A549 (cell line): ENCODE results near the gene CYP4F2.

Experiments
- CHD4 ChIP-seq: fragments of 200-600 bp; sonication (generic); IDR thresholded peaks from 2 replicates; pipeline ENCODE4 v1.6.1; 2016; ENCODE audit warnings: antibody characterized with exemption, mild to moderate bottlenecking, borderline replicate concordance
- CTCF ChIP-seq: fragments of >200 bp; sonication (Bioruptor Twin); formaldehyde crosslinking; IDR thresholded peaks from 3 replicates; pipeline ENCODE4 v1.5.1; 2016
- EP300 ChIP-seq, 2 experiments: fragments of >200 bp; sonication (Bioruptor Twin); formaldehyde crosslinking; IDR thresholded peaks; 2 replicates in 1 of 2; 3 replicates in 1 of 2; pipeline ENCODE4 v1.6.1; 2016 to 2017
- FOSL2 ChIP-seq, 2 experiments: fragments of 450-650 bp in 1 of 2; fragments of >200 bp in 1 of 2; sonication (Bioruptor Twin) in 1 of 2; formaldehyde crosslinking; IDR thresholded peaks; 2 replicates each; pipeline versions ENCODE4 v1.5.0 to v1.6.1; 2016 to 2020; ENCODE audit warnings: mild to moderate bottlenecking in 1 of 2, moderate library complexity in 1 of 2
- HMGXB4 ChIP-seq: fragments of 250-450 bp; sonication (Bioruptor Pico); IDR thresholded peaks from 2 replicates; pipeline ENCODE4 v1.5.0; 2021; ENCODE audit warnings: mild to moderate bottlenecking, moderate library complexity, borderline replicate concordance
- KDM5A ChIP-seq: fragments of 200-600 bp; sonication (generic); IDR thresholded peaks from 2 replicates; pipeline ENCODE4 v1.6.1; 2016; ENCODE audit warnings: antibody characterized with exemption, mild to moderate bottlenecking
- MAX ChIP-seq: IDR thresholded peaks from 2 replicates; pipeline ENCODE4 v1.6.1; 2012
- MAZ ChIP-seq: fragments of 150-350 bp; IDR thresholded peaks from 2 replicates; pipeline ENCODE4 v1.6.1; 2014; ENCODE audit warnings: antibody characterized with exemption, low read depth, low read length, borderline replicate concordance
- POLR2A ChIP-seq: IDR thresholded peaks from 2 replicates; pipeline ENCODE4 v1.6.1; 2012; ENCODE audit warnings: mild to moderate bottlenecking, low read length
- RAD21 ChIP-seq, 2 experiments: fragments of >200 bp in 1 of 2; sonication (Bioruptor Twin) in 1 of 2; formaldehyde crosslinking in 1 of 2; IDR thresholded peaks in 1 of 2; conservative IDR thresholded peaks in 1 of 2; 2 replicates in 1 of 2; 3 replicates in 1 of 2; pipeline ENCODE4 v1.6.1; 2012 to 2018; ENCODE audit warnings: inconsistent platforms in 1 of 2
- RCOR1 ChIP-seq: fragments of 150-350 bp; IDR thresholded peaks from 2 replicates; pipeline ENCODE4 v1.6.1; 2014; ENCODE audit warnings: antibody characterized with exemption, low read length, low read depth
- RFX5 ChIP-seq: fragments of 450-650 bp; IDR thresholded peaks from 2 replicates; pipeline ENCODE4 v1.7.1; 2014; ENCODE audit warnings: antibody characterized with exemption, mild to moderate bottlenecking, moderate library complexity
- TF ChIP-seq, protein P1 (sequence below): fragments of >200 bp; sonication (Bioruptor Twin); formaldehyde crosslinking; IDR thresholded peaks from 2 replicates; pipeline ENCODE4 v1.6.1; 2016
- TF ChIP-seq, protein P2 (sequence below): fragments of 450-650 bp; IDR thresholded peaks from 2 replicates; pipeline ENCODE4 v1.6.1; 2014; ENCODE audit warnings: antibody characterized with exemption

DNA sequence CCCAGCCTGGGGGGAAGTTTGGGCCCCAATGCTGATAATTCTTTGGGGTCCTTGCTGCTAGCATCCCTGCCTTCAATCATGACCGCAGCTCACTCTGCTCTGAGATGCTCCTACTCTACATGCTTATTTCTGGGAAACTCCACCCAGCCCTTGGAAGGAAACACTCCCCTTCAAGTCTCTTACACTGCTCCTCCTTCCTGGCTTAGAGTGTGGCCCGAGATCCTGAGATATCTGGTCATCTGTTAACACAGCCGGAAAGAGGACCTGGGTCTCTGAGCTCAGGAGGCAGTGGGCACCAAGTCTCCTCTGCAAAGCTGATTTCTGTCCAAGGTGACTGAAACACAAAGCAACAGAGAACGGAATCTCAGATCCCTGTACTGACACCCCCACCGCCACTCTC is 33.0 kb downstream of the CYP4F2 start:
- no peak for TF ChIP-seq MAX
- no peak for TF ChIP-seq CTCF
- TF ChIP-seq HMGXB4 (CRISPR knock-in tag) = no peak
- no peak for TF ChIP-seq POLR2A
- no peak for TF ChIP-seq EP300 (IDR thresholded peaks at IDR 0.05)
- no peak for TF ChIP-seq CHD4
- TF ChIP-seq, protein P1, sequence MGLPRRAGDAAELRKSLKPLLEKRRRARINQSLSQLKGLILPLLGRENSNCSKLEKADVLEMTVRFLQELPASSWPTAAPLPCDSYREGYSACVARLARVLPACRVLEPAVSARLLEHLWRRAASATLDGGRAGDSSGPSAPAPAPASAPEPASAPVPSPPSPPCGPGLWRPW = no peak
- no peak for TF ChIP-seq RCOR1
- TF ChIP-seq, protein P2, sequence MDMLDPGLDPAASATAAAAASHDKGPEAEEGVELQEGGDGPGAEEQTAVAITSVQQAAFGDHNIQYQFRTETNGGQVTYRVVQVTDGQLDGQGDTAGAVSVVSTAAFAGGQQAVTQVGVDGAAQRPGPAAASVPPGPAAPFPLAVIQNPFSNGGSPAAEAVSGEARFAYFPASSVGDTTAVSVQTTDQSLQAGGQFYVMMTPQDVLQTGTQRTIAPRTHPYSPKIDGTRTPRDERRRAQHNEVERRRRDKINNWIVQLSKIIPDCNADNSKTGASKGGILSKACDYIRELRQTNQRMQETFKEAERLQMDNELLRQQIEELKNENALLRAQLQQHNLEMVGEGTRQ = no peak
- TF ChIP-seq MAZ = no peak
- TF ChIP-seq FOSL2 (IDR thresholded peaks at IDR 0.05) = no peak
- no peak for TF ChIP-seq FOSL2 (CRISPR knock-in tag; IDR thresholded peaks at IDR 0.05)
- no peak for TF ChIP-seq RFX5
- no peak for TF ChIP-seq RAD21 (conservative IDR thresholded peaks at IDR 0.05 in 1 of 2, IDR thresholded peaks at IDR 0.05 in 1 of 2)
- no peak for TF ChIP-seq KDM5A
